Measurements from ENCODE around the gene CELF4.

Gene CELF4

GRCh38 chr18:37537868-37538525 is 27.6 kb downstream of the CELF4 start:
- no peaks in the 10 kb centered on the region for H3K4me1 ChIP-seq
- in situ Hi-C loops (cut with MboI; ENCODE audit: low sequenced_read_pairs): no loop called here
- H3K4me3 ChIP-seq: no peak overlapping the region
- peaks cover 22% of the 10 kb centered on the region for H3K27me3 ChIP-seq (ENCODE audit: low read depth)
- no peaks in the 10 kb centered on the region for H3K9me3 ChIP-seq
- DNase-seq (ENCODE audit: low spot score in 2 of 2): peak; percentile 36 to 86
- H3K36me3 ChIP-seq (replicated peaks): no peaks in the 10 kb centered on the region

- Histone ChIP-seq H3K4me3 (no peak overlapping the region), H3K9me3 (no peaks in the 10 kb centered on the region), H3K27me3 (ENCODE audit: low read depth) (peaks cover 30% of the 10 kb centered on the region), H3K4me1 (no peaks in the 10 kb centered on the region), H3K36me3 (replicated peaks) (no peaks in the 10 kb centered on the region)
- in situ Hi-C loops (cut with MboI; ENCODE audit: low sequenced_read_pairs): no loop called here
- no peak for DNase-seq (ENCODE audit: low spot score in 2 of 2)
Observed at GRCh38 chr18:37536656-37537055, 28.9 kb downstream of the CELF4 start.

GRCh38 chr18:37535968-37536367 is 29.6 kb downstream of the CELF4 start:
- Histone ChIP-seq H3K27me3 (ENCODE audit: low read depth) (peaks cover 37% of the 10 kb centered on the region), H3K4me3 (no peak overlapping the region), H3K4me1 (no peaks in the 10 kb centered on the region), H3K36me3 (replicated peaks) (no peaks in the 10 kb centered on the region), H3K9me3 (no peaks in the 10 kb centered on the region)
- in situ Hi-C loops (cut with MboI; ENCODE audit: low sequenced_read_pairs): no loop called here
- DNase-seq (ENCODE audit: low spot score in 2 of 2): no peak

- no peak for DNase-seq (ENCODE audit: low spot score in 2 of 2)
- Histone ChIP-seq H3K4me3 (no peak overlapping the region), H3K4me1 (no peaks in the 10 kb centered on the region), H3K36me3 (replicated peaks) (no peaks in the 10 kb centered on the region), H3K27me3 (ENCODE audit: low read depth) (peaks cover 30% of the 10 kb centered on the region), H3K9me3 (no peaks in the 10 kb centered on the region)
- in situ Hi-C loops (cut with MboI; ENCODE audit: low sequenced_read_pairs): no loop called here
Observed at GRCh38 chr18:37534627-37535026, 31.0 kb downstream of the CELF4 start.

- H3K9me3 ChIP-seq: no peaks in the 10 kb centered on the region
- H3K27me3 ChIP-seq (ENCODE audit: low read depth): peaks cover 27% of the 10 kb centered on the region
- in situ Hi-C loops (cut with MboI; ENCODE audit: low sequenced_read_pairs): no loop called here
- H3K4me1 ChIP-seq: no peaks in the 10 kb centered on the region
- no peak overlapping the region for H3K4me3 ChIP-seq
- no peak for DNase-seq (ENCODE audit: low spot score in 2 of 2)
- no peaks in the 10 kb centered on the region for H3K36me3 ChIP-seq (replicated peaks)
Observed at GRCh38 chr18:37533647-37534584, 31.7 kb downstream of the CELF4 start.

GRCh38 chr18:37532917-37533316 is 32.7 kb downstream of the CELF4 start:
- no peaks in the 10 kb centered on the region for H3K9me3 ChIP-seq
- peaks cover 20% of the 10 kb centered on the region for H3K27me3 ChIP-seq (ENCODE audit: low read depth)
- H3K4me3 ChIP-seq: no peak overlapping the region
- in situ Hi-C loops (cut with MboI; ENCODE audit: low sequenced_read_pairs): no loop called here
- no peaks in the 10 kb centered on the region for H3K36me3 ChIP-seq (replicated peaks)
- no peaks in the 10 kb centered on the region for H3K4me1 ChIP-seq
- no peak for DNase-seq (ENCODE audit: low spot score in 2 of 2)

GRCh38 chr18:37529863-37530262 is 35.7 kb downstream of the CELF4 start:
- no peaks in the 10 kb centered on the region for H3K36me3 ChIP-seq (replicated peaks)

GRCh38 chr18:37529296-37529695 is 36.3 kb downstream of the CELF4 start:
- Histone ChIP-seq H3K27me3 (ENCODE audit: low read depth) (peaks cover 25% of the 10 kb centered on the region), H3K4me1 (no peaks in the 10 kb centered on the region), H3K9me3 (no peaks in the 10 kb centered on the region), H3K4me3 (no peak overlapping the region), H3K36me3 (replicated peaks) (no peaks in the 10 kb centered on the region)
- in situ Hi-C loops (cut with MboI; ENCODE audit: low sequenced_read_pairs): no loop called here
- no peak for DNase-seq (ENCODE audit: low spot score in 2 of 2)

More at GRCh38 chr18:37529863-37530262, 35.7 kb downstream of the CELF4 start:
- no peaks in the 10 kb centered on the region for H3K4me1 ChIP-seq
- no peaks in the 10 kb centered on the region for H3K9me3 ChIP-seq
- DNase-seq (ENCODE audit: low spot score in 2 of 2): no peak
- H3K4me3 ChIP-seq: no peak overlapping the region
- H3K27me3 ChIP-seq (ENCODE audit: low read depth): peaks cover 22% of the 10 kb centered on the region
- in situ Hi-C loops (cut with MboI; ENCODE audit: low sequenced_read_pairs): no loop called here

- no peak for DNase-seq (ENCODE audit: low spot score in 2 of 2)
- no peak overlapping the region for H3K4me3 ChIP-seq
- H3K36me3 ChIP-seq (replicated peaks): no peaks in the 10 kb centered on the region
- in situ Hi-C loops (cut with MboI; ENCODE audit: low sequenced_read_pairs): no loop called here
- no peaks in the 10 kb centered on the region for H3K4me1 ChIP-seq
- H3K9me3 ChIP-seq: no peaks in the 10 kb centered on the region
- peaks cover 27% of the 10 kb centered on the region for H3K27me3 ChIP-seq (ENCODE audit: low read depth)
Observed at GRCh38 chr18:37527395-37527794, 38.2 kb downstream of the CELF4 start.

GRCh38 chr18:37525262-37525585 is 40.4 kb downstream of the CELF4 start:
- H3K9me3 ChIP-seq: no peaks in the 10 kb centered on the region
- no peaks in the 10 kb centered on the region for H3K36me3 ChIP-seq (replicated peaks)
- H3K27me3 ChIP-seq (ENCODE audit: low read depth): peaks cover 20% of the 10 kb centered on the region; the same call in 1 of the 2 replicates
- no peaks in the 10 kb centered on the region for H3K4me1 ChIP-seq
- DNase-seq (ENCODE audit: low spot score in 2 of 2): no peak
- in situ Hi-C loops (cut with MboI; ENCODE audit: low sequenced_read_pairs): no loop called here
- H3K4me3 ChIP-seq: no peak overlapping the region

GRCh38 chr18:37524498-37525261 is 40.9 kb downstream of the CELF4 start:
- H3K36me3 ChIP-seq (replicated peaks): no peaks in the 10 kb centered on the region
- DNase-seq (ENCODE audit: low spot score in 2 of 2): no peak
- H3K9me3 ChIP-seq: no peaks in the 10 kb centered on the region
- in situ Hi-C loops (cut with MboI; ENCODE audit: low sequenced_read_pairs): no loop called here
- H3K4me1 ChIP-seq: no peaks in the 10 kb centered on the region
- H3K27me3 ChIP-seq (ENCODE audit: low read depth): peaks cover 20% of the 10 kb centered on the region; the same call in 1 of the 2 replicates
- H3K4me3 ChIP-seq: no peak overlapping the region

GRCh38 chr18:37524139-37524497 is 41.5 kb downstream of the CELF4 start:
- no peaks in the 10 kb centered on the region for H3K9me3 ChIP-seq
- DNase-seq (ENCODE audit: low spot score in 2 of 2): no peak
- peaks cover 20% of the 10 kb centered on the region; the same call in 1 of the 2 replicates for H3K27me3 ChIP-seq (ENCODE audit: low read depth)
- H3K36me3 ChIP-seq (replicated peaks): no peaks in the 10 kb centered on the region
- H3K4me1 ChIP-seq: no peaks in the 10 kb centered on the region
- no peak overlapping the region for H3K4me3 ChIP-seq
- in situ Hi-C loops (cut with MboI; ENCODE audit: low sequenced_read_pairs): no loop called here

GRCh38 chr18:37521510-37522465 is 43.8 kb downstream of the CELF4 start:
- Histone ChIP-seq H3K36me3 (replicated peaks) (no peaks in the 10 kb centered on the region), H3K4me1 (no peaks in the 10 kb centered on the region), H3K4me3 (no peak overlapping the region), H3K27me3 (ENCODE audit: low read depth) (peaks cover 20% of the 10 kb centered on the region; the same call in 1 of the 2 replicates), H3K9me3 (no peaks in the 10 kb centered on the region)
- DNase-seq (ENCODE audit: low spot score in 2 of 2): no peak
- in situ Hi-C loops (cut with MboI; ENCODE audit: low sequenced_read_pairs): no loop called here
